ENCODE results near the gene CEBPA. TPM values are rescaled to one million over a fixed set of nuclear protein-coding genes. Genes with fewer than 3 reads are reported as not detected.

Gene CEBPA
- total RNA-seq, 1 donor from 2014 or later, result 75.1 TPM

DNA sequence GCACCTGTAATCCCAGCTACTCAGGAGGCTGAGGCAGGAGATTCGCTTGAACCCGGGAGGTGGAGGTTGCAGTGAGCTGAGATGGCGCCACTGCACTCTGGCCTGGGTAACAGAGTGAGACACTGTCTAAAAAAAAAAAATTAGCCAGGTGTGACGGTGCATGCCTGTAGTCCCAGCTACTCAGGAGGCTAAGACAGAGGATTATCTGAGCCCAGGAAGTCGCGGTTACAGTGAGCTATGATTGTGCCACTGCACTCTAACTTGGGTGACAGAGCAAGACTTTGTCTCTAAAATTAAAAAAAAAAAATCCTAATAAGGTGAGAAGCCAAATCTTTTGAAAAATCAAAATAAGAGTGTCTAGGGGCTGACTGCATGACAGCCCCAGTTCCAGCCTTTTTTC lies 9.7 kb upstream of the CEBPA start:
- Histone ChIP-seq H3K4me1 (peaks cover 8% of the 10 kb centered on the region), H3K4me3 (no peak overlapping the region), H3K36me3 (no peaks in the 10 kb centered on the region), H3K27ac (peak overlapping the region; percentile 46), H3K9me3 (no peaks in the 10 kb centered on the region), H3K27me3 (ENCODE audit: low read depth) (peaks cover 3% of the 10 kb centered on the region)
- intact Hi-C loops (cut with DNase I), result no loop called here
- no peak for DNase-seq
- no peak for TF ChIP-seq CTCF (IDR thresholded peaks at IDR 0.05)
- ATAC-seq, result no peak

DNA sequence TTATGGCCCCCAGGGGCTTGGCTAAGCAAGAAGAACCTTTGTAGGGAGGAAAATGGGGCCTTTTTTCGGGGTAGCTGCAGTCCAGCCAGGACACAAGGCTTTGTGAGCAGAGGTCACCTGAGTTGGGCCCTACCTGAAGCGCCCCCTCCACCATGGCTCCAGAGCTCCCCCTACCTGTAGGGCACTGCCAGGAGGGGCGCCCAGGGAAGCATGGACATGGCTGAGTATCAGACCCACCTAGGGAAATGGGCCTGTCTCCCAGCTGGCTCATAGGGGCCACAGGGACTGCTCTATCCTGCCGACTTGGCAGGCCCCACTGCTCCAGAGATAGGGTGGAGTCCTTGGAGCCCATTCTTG lies 9.0 kb upstream of the CEBPA start:
- intact Hi-C loops (cut with DNase I), result no loop called here
- Histone ChIP-seq H3K9me3 (no peaks in the 10 kb centered on the region), H3K4me1 (peaks cover 8% of the 10 kb centered on the region), H3K4me3 (no peak overlapping the region), H3K36me3 (no peaks in the 10 kb centered on the region), H3K27me3 (ENCODE audit: low read depth) (peaks cover 3% of the 10 kb centered on the region), H3K27ac (peak overlapping the region; percentile 46)
- TF ChIP-seq CTCF (IDR thresholded peaks at IDR 0.05), result peak; percentile 40
- ATAC-seq (peak; percentile 85 to 87), DNase-seq (peak; percentile 71)

- peaks cover 3% of the 10 kb centered on the region for H3K27me3 ChIP-seq (ENCODE audit: low read depth)
- intact Hi-C loops (cut with DNase I), result no loop called here
- H3K27ac ChIP-seq, result peak overlapping the region; percentile 46
- H3K4me1 ChIP-seq, result peaks cover 8% of the 10 kb centered on the region
- ATAC-seq (peak; percentile 90 to 94), DNase-seq (peak; percentile 76)
- no peak for TF ChIP-seq CTCF (IDR thresholded peaks at IDR 0.05)
- no peaks in the 10 kb centered on the region for H3K36me3 ChIP-seq
- no peaks in the 10 kb centered on the region for H3K9me3 ChIP-seq
- H3K4me3 ChIP-seq, result no peak overlapping the region
Observed at GRCh38 chr19:33310606-33311325, 8.4 kb upstream of the CEBPA start.

DNA sequence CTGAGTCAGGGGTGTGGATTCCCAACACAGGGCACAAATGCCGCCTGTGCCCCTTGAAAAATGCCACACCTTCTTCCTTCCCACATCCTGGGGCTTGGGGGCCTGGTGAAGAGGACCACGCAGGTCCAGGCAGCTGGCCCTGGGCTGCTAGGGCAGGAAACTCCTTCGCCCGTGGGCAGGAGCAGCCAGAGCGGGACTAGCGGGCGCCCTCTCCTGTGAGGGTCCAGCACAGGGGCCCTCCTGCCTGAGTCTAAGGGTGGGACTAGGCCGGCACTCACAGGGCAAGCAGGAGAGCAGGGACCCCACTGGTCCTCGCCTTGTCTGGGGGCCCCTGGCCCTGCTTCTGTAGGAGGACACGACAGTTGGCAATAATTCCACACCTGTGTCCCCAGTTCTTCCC lies 7.5 kb upstream of the CEBPA start:
- Histone ChIP-seq H3K9me3 (no peaks in the 10 kb centered on the region), H3K27me3 (ENCODE audit: low read depth) (peaks cover 3% of the 10 kb centered on the region), H3K27ac (no peak overlapping the region), H3K4me1 (peaks cover 11% of the 10 kb centered on the region), H3K4me3 (no peak overlapping the region), H3K36me3 (no peaks in the 10 kb centered on the region)
- ATAC-seq (no peak), DNase-seq (no peak)
- intact Hi-C loops (cut with DNase I), result no loop called here
- no peak for TF ChIP-seq CTCF (IDR thresholded peaks at IDR 0.05)

- Histone ChIP-seq H3K36me3 (no peaks in the 10 kb centered on the region), H3K9me3 (no peaks in the 10 kb centered on the region), H3K4me1 (peaks cover 27% of the 10 kb centered on the region), H3K27ac (no peak overlapping the region), H3K4me3 (no peak overlapping the region), H3K27me3 (ENCODE audit: low read depth) (peaks cover 3% of the 10 kb centered on the region)
- intact Hi-C loops (cut with DNase I), result no loop called here
- no peak for DNase-seq
- TF ChIP-seq CTCF (IDR thresholded peaks at IDR 0.05), result no peak
- ATAC-seq, result no peak
Observed at GRCh38 chr19:33306853-33307792, 4.8 kb upstream of the CEBPA start.

Data from lower lobe of right lung (tissue), 2 donors.